Testis (tissue), 3 donors: ENCODE data around the gene TECR. TPM values are rescaled to one million over a fixed set of nuclear protein-coding genes. Genes with fewer than 3 reads are reported as not detected.
"Not testable (repeated sequence)": the region's sequence is repeated elsewhere in the genome, so short reads cannot be mapped to it uniquely, and the experiment has no call there.

Experiments used
- DNase-seq: peaks from one replicate; pipeline ENCODE4 v3.0.0-alpha.2; 2019
- H3K27ac ChIP-seq, 2 donors: fragments of 200-600 bp; sonication (generic); one replicate each; pipeline ENCODE4 v1.5.1; 2019
- H3K27me3 ChIP-seq: fragments of 200-600 bp; sonication (generic); one replicate; pipeline ENCODE4 v1.5.1; 2019
- H3K36me3 ChIP-seq: fragments of 200-600 bp; sonication (generic); one replicate; pipeline ENCODE4 v1.5.1; 2017; ENCODE audit warnings: low read depth; ENCODE audit errors: missing control alignments
- H3K4me1 ChIP-seq: fragments of 200-600 bp; sonication (generic); one replicate; pipeline ENCODE4 v1.5.1; 2019
- H3K4me3 ChIP-seq, 2 donors: fragments of 200-600 bp; sonication (generic); one replicate each; pipeline ENCODE4 v1.5.1; 2017 to 2019
- H3K9me3 ChIP-seq: fragments of 200-600 bp; sonication (generic); one replicate; pipeline ENCODE4 v1.5.1; 2017
- CTCF ChIP-seq, 3 experiments: fragments of 450-650 bp in 2 of 3; fragments of 200-600 bp in 1 of 3; sonication (generic) in 1 of 3; IDR thresholded peaks; one replicate each; pipeline ENCODE4 v1.5.1; 2016 to 2019; ENCODE audit warnings: antibody characterized with exemption in 3 of 3, mild to moderate bottlenecking in 2 of 3, moderate library complexity in 1 of 3
- POLR2A ChIP-seq: fragments of 450-650 bp; IDR thresholded peaks from one replicate; pipeline ENCODE4 v1.6.1; 2017; ENCODE audit warnings: antibody characterized with exemption, mild to moderate bottlenecking, moderate library complexity
- WGBS, 2 donors: methylation state at CpG; one replicate each; pipeline ENCODE4 v1.1.5; 2018; 5-methylcytosine and 5-hydroxymethylcytosine counted together
- intact Hi-C: fragments of 100-400 bp; cut with DNase I; formaldehyde crosslinking; loops from one replicate; pipeline ENCODE4 v1.15.1; 2023; ENCODE audit warnings: low total_unique reads
- polyA plus RNA-seq: library from polyadenylated mRNA; stranded (reverse); fragments of 350-450 nt; fragmentation: Illumina TruSeq; extraction: RNeasy Lipid Tissue Mini Kit (QIAGEN cat#74804); gene quantifications from one replicate; pipeline ENCODE4 v1.2.3, GENCODE V29; 2014; ENCODE audit warnings: low read depth, low replicate concordance; ENCODE audit not compliant: insufficient read depth
- total RNA-seq, 2 donors: library from RNA; depleted of rRNA; stranded (reverse); fragments of >200 nt; gene quantifications; one replicate each; pipeline ENCODE4 v1.2.3, GENCODE V29; 2016

The TECR gene
- total and polyA plus RNA-seq, 3 donors from 2014 or later: 164 to 418 (median 192) TPM

DNA sequence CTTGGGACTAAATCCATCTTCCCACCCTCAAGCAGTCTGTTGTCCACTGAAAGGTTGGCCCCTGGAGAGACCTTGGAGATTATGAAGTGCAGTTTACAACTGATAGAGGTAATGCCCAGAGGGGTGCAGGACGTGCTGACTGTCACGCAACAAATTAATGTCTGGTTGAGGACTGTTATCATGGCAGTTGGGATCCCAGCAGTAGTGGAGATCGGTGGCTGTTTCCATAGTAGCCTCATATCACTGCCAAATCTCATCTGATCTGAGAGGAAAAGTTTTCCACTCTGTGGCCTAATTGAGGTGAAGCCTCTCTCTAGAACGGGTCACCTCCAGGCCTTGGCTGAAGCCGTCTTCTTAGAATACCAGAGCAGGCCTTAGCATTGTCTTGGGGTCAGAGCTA, 4.1 kb downstream of the TECR start:
- intact Hi-C loops: no loop called here
- Histone ChIP-seq H3K9me3 (no peaks in the 10 kb centered on the region), H3K27me3 (no peaks in the 10 kb centered on the region), H3K4me1 (peaks cover 32% of the 10 kb centered on the region), H3K4me3 (no peak overlapping the region), H3K36me3 (no peaks in the 10 kb centered on the region), H3K27ac (peak overlapping the region in 1 of 2 donors; percentile 35)
- TF ChIP-seq CTCF (IDR thresholded peaks at IDR 0.05) (no peak), POLR2A (no peak)
- 65 to 70% methylated on average over 5 of the region's 5 CpGs for WGBS, 2 donors
- no peak for DNase-seq

DNA sequence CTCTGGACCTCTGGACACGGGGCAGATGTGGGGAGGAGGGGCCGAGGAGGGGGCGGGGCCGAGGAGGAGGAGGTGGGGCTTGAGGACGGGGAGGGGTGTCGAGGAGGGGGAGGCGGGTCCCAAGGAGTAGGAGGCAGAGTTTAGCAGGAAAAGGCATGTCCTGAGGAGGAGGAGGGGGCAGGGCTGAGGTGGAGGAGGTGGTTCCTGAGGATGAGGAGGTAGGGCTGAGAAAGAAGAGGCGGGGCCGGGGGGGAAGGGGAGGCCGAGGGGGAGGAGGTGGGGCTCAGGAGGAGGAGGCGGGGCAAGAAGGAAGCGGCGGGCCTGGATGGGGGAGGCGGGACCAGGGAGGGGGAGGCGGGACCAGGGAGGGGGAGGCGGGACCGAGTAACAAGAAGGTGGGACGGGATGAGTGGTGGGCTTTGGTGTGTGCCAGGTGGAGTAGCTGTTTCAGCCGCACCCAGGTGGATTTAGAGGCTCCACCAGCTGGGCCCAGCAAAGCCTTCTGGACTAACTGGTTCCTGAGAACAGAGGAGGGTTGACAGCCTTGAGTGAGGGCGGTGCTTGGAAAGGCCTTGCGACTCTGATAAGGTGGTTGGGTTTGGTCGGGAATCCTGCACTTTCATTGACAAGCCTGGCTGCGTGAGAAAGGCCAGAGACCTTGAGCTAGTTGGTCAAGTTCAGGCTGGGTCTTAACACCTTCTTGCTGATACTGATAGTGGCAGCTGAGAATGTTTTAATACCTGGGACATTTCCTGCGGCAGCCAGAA, 7.7 kb downstream of the TECR start:
- peak overlapping the region in 1 of 2 donors; percentile 26 for H3K4me3 ChIP-seq
- intact Hi-C loops: no loop called here

DNA sequence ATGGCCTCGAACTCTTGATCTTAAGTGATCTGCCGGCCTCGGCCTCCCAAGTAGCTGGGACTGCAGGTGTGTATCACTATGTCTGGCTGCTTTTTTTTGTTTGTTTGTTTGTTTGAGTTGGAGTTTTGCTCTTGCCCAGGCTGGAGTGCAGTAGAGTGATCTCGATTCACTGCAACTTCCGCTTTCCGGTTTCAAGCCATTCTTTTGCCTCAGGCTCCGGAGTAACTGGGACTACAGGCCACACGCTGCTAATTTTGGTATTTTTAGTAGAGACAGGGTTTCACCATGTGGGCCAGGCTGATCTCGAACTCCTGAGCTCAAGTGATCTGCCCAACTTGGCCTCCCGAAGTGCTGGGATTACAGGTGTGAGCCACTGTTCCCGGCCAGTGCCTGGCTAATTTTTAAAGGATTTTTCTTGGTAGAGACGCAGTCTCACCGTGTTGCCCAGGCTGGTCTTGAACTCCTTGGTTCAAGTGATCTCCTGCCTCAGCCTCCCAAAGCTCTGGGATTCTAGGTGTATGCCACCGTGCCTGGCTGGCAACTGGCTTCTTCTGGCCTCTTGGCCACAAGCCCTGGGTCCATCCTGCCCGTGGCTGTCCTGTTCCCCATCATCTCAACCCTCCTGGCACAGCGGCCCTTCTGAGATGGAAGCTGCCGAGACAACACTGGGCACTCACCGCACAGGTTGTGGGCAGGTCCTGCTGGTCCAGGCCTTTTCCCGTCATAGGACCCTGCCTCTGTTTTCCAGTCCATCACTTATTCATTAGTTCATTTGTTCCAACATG, 11.5 kb downstream of the TECR start:
- 84 to 90% methylated on average over 18 to 19 of the region's 19 CpGs for WGBS, 2 donors
- intact Hi-C loops: no loop called here

More for the DNA sequence above, 7.7 kb downstream of the TECR start:
- Histone ChIP-seq H3K9me3 (no peaks in the 10 kb centered on the region), H3K27me3 (no peaks in the 10 kb centered on the region), H3K36me3 (no peaks in the 10 kb centered on the region), H3K4me1 (peaks cover 17% of the 10 kb centered on the region), H3K27ac (no peak overlapping the region)
- TF ChIP-seq POLR2A (no peak), CTCF (IDR thresholded peaks at IDR 0.05) (no peak)
- 22 to 30% methylated on average over 22 of the region's 24 CpGs for WGBS, 2 donors
- peak; percentile 80 for DNase-seq

DNA sequence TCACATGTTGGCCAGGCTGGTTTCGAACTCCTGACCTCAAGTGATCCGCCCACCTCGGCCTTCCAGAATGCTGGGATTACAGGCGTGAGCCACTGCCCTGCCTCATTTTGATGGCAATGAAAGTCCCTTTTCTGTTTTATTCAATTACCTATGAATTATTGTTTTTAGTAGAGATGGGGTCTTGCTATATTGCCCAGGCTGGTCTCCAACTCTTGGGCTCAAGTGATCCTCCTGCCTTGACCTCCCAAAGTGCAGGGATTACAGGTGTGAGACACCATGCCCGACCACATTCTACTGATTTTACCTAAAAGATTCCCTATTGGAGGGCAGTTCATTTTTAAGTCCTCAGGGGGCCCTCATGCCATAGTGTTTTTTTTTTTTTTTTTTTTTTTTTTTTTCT, 12.6 kb downstream of the TECR start:
- H3K36me3 ChIP-seq, DNase-seq, H3K9me3 ChIP-seq, H3K27ac ChIP-seq, H3K4me1 ChIP-seq, H3K27me3 ChIP-seq, H3K4me3 ChIP-seq, intact Hi-C loops: not testable (repeated sequence)
- 77 to 80% methylated on average over 5 of the region's 5 CpGs for WGBS, 2 donors

More for the DNA sequence above, 11.5 kb downstream of the TECR start:
- H3K27ac ChIP-seq: no peak overlapping the region
- TF ChIP-seq CTCF (IDR thresholded peaks at IDR 0.05) (no peak), POLR2A (no peak)
- peaks cover 8% of the 10 kb centered on the region for H3K4me1 ChIP-seq
- no peaks in the 10 kb centered on the region for H3K36me3 ChIP-seq
- DNase-seq: no peak
- H3K27me3 ChIP-seq: no peaks in the 10 kb centered on the region
- no peak overlapping the region for H3K4me3 ChIP-seq
- H3K9me3 ChIP-seq: no peaks in the 10 kb centered on the region

DNA sequence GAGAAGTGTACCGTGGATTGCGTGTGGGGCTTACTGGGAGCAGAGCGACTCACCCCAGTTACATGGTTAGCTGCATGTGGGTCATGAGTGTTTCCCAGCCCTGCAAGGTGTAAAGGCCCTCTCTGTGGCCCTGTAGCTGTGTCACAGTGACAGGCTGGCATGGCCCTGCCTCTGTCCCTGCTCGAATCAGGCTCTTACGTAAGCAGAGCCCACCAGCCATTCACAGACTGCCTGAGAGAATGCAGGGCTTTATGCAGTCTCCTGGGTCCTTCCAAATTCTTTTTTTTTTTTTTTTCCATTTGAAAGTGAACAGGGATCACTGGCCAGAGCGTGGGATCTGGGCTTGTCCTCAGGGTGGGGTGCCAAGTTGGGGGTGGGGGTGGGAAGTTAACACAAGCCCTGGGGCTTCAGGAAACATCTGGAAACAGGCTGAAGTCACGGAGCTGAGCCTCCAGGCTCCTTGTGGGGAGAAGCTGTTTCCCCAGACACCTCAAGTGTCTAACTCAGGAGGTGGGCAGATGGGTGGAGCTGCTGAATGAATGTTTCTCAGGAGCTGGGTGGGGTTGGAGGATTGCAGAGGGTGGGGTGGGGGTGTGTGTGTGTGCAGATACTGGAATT, 13.4 kb downstream of the TECR start:
- WGBS, 2 donors: 46 to 54% methylated on average over 7 of the region's 7 CpGs
- DNase-seq: no peak
- no peaks in the 10 kb centered on the region for H3K9me3 ChIP-seq
- TF ChIP-seq POLR2A (no peak), CTCF (IDR thresholded peaks at IDR 0.05) (no peak)
- H3K4me1 ChIP-seq: peaks cover 3% of the 10 kb centered on the region
- H3K27ac ChIP-seq: no peak overlapping the region
- H3K27me3 ChIP-seq: no peaks in the 10 kb centered on the region
- intact Hi-C loops: no loop called here
- no peak overlapping the region for H3K4me3 ChIP-seq
- H3K36me3 ChIP-seq: no peaks in the 10 kb centered on the region
